GM12874 (cell line): Measurements from ENCODE around the gene MRPS27.

Experiments used
- CTCF ChIP-seq: IDR thresholded peaks from 2 replicates; pipeline ENCODE4 v1.5.1; 2011; ENCODE audit warnings: low read depth, mild to moderate bottlenecking, control low read depth, low read length, moderate library complexity; ENCODE audit not compliant: insufficient read depth

MRPS27 gene

GRCh38 chr5:72235725-72236124 is 84.3 kb downstream of the MRPS27 start:
- TF ChIP-seq CTCF, result no peak

- TF ChIP-seq CTCF, result no peak
Observed at GRCh38 chr5:72234868-72235267, 85.2 kb downstream of the MRPS27 start.

GRCh38 chr5:72234265-72234700 is 85.8 kb downstream of the MRPS27 start:
- TF ChIP-seq CTCF, result no peak

GRCh38 chr5:72233835-72234234 is 86.2 kb downstream of the MRPS27 start:
- TF ChIP-seq CTCF, result no peak

- no peak for TF ChIP-seq CTCF
Observed at GRCh38 chr5:72232838-72233237, 87.2 kb downstream of the MRPS27 start.

- TF ChIP-seq CTCF, result no peak
Observed at GRCh38 chr5:72231991-72232703, 87.9 kb downstream of the MRPS27 start.

- no peak for TF ChIP-seq CTCF
Observed at GRCh38 chr5:72228960-72229359, 91.1 kb downstream of the MRPS27 start.
